Mucosa of rectum (tissue), 2 donors: ENCODE data around the gene SETX.
"Not testable (repeated sequence)": the region's sequence is repeated elsewhere in the genome, so short reads cannot be mapped to it uniquely, and the experiment has no call there.

ENCODE experiments used
- H3K27ac ChIP-seq, 2 donors: one replicate each; pipeline ENCODE4 v1.7.0; 2013; ENCODE audit warnings: inconsistent platforms in 2 of 2, low read depth in 2 of 2, low read length in 2 of 2
- H3K27me3 ChIP-seq, 2 donors: one replicate each; pipeline ENCODE4 v1.7.0; 2013; ENCODE audit warnings: low read length in 2 of 2; ENCODE audit not compliant: control insufficient read depth in 2 of 2, insufficient read depth in 2 of 2
- H3K36me3 ChIP-seq, 2 donors: one replicate each; pipeline ENCODE4 v1.7.0; 2013; ENCODE audit warnings: low read length in 2 of 2; ENCODE audit not compliant: control insufficient read depth in 2 of 2, insufficient read depth in 2 of 2
- H3K4me1 ChIP-seq, 2 donors: one replicate each; pipeline ENCODE4 v1.7.0; 2013; ENCODE audit warnings: low read length in 2 of 2, mild to moderate bottlenecking in 1 of 2; ENCODE audit not compliant: control insufficient read depth in 2 of 2, insufficient read depth in 2 of 2
- H3K4me3 ChIP-seq, 2 donors: one replicate each; pipeline ENCODE4 v1.7.0; 2013; ENCODE audit warnings: low read length in 2 of 2
- H3K9ac ChIP-seq, 2 donors: one replicate each; pipeline ENCODE4 v1.7.0; 2013; ENCODE audit warnings: low read length in 2 of 2, low read depth in 1 of 2, mild to moderate bottlenecking in 1 of 2
- H3K9me3 ChIP-seq, 2 donors: one replicate each; pipeline ENCODE4 v1.7.0; 2013; ENCODE audit warnings: low read length in 2 of 2; ENCODE audit not compliant: control insufficient read depth in 2 of 2
- donor health status: healthy.
- donor health status: Normal muscosa, but diverticular disease.

Gene SETX

GRCh38 chr9:132288966-132289365 is 65.8 kb downstream of the SETX start:
- H3K4me1 ChIP-seq: no peaks in the 10 kb centered on the region
- H3K4me3 ChIP-seq: no peak overlapping the region
- H3K9me3 ChIP-seq: no peaks in the 10 kb centered on the region
- no peaks in the 10 kb centered on the region for H3K27me3 ChIP-seq
- H3K27ac ChIP-seq: no peak overlapping the region
- no peak overlapping the region for H3K9ac ChIP-seq
- H3K36me3 ChIP-seq: peaks cover 50 to 54% of the 10 kb centered on the region in 2 donors

- Histone ChIP-seq H3K27me3 (no peaks in the 10 kb centered on the region), H3K9ac (no peak overlapping the region), H3K4me1 (no peaks in the 10 kb centered on the region), H3K9me3 (no peaks in the 10 kb centered on the region), H3K4me3 (no peak overlapping the region), H3K27ac (no peak overlapping the region), H3K36me3 (peaks cover 54 to 58% of the 10 kb centered on the region in 2 donors)
Observed at GRCh38 chr9:132288361-132288760, 66.4 kb downstream of the SETX start.

- H3K27ac ChIP-seq: no peak overlapping the region
- H3K27me3 ChIP-seq: no peaks in the 10 kb centered on the region
- peaks cover 60 to 68% of the 10 kb centered on the region in 2 donors for H3K36me3 ChIP-seq
- no peaks in the 10 kb centered on the region for H3K9me3 ChIP-seq
- no peaks in the 10 kb centered on the region for H3K4me1 ChIP-seq
- no peak overlapping the region for H3K4me3 ChIP-seq
- no peak overlapping the region for H3K9ac ChIP-seq
Observed at GRCh38 chr9:132287256-132287760, 67.5 kb downstream of the SETX start.

GRCh38 chr9:132283863-132284262 is 70.9 kb downstream of the SETX start:
- peaks cover 77 to 82% of the 10 kb centered on the region in 2 donors for H3K36me3 ChIP-seq
- H3K9ac ChIP-seq: no peak overlapping the region
- no peaks in the 10 kb centered on the region for H3K4me1 ChIP-seq
- no peaks in the 10 kb centered on the region for H3K9me3 ChIP-seq
- H3K4me3 ChIP-seq: no peak overlapping the region
- no peaks in the 10 kb centered on the region for H3K27me3 ChIP-seq
- H3K27ac ChIP-seq: no peak overlapping the region

- Histone ChIP-seq H3K9ac (no peak overlapping the region), H3K27me3 (no peaks in the 10 kb centered on the region), H3K9me3 (no peaks in the 10 kb centered on the region), H3K4me1 (no peaks in the 10 kb centered on the region), H3K4me3 (no peak overlapping the region), H3K27ac (no peak overlapping the region), H3K36me3 (peaks cover 78 to 80% of the 10 kb centered on the region in 2 donors)
Observed at GRCh38 chr9:132283165-132283564, 71.6 kb downstream of the SETX start.

- H3K9ac ChIP-seq: no peak overlapping the region
- no peak overlapping the region for H3K27ac ChIP-seq
- peaks cover 82 to 89% of the 10 kb centered on the region in 2 donors for H3K36me3 ChIP-seq
- no peaks in the 10 kb centered on the region for H3K4me1 ChIP-seq
- H3K9me3 ChIP-seq: no peaks in the 10 kb centered on the region
- no peaks in the 10 kb centered on the region for H3K27me3 ChIP-seq
- no peak overlapping the region for H3K4me3 ChIP-seq
Observed at GRCh38 chr9:132274861-132275260, 79.9 kb downstream of the SETX start.

- not testable (repeated sequence) for H3K4me1 ChIP-seq, H3K9me3 ChIP-seq, H3K27me3 ChIP-seq, H3K27ac ChIP-seq, H3K9ac ChIP-seq, H3K4me3 ChIP-seq
- peaks cover 58 to 74% of the 10 kb centered on the region in 2 donors for H3K36me3 ChIP-seq
Observed at GRCh38 chr9:132269704-132270516, 84.9 kb downstream of the SETX start.

GRCh38 chr9:132268725-132269352 is 85.9 kb downstream of the SETX start:
- Histone ChIP-seq H3K36me3 (peaks cover 58 to 74% of the 10 kb centered on the region in 2 donors), H3K4me3 (no peak overlapping the region), H3K27me3 (no peaks in the 10 kb centered on the region), H3K9ac (no peak overlapping the region), H3K9me3 (no peaks in the 10 kb centered on the region), H3K4me1 (no peaks in the 10 kb centered on the region), H3K27ac (no peak overlapping the region)

GRCh38 chr9:132267660-132268059 is 87.1 kb downstream of the SETX start:
- no peaks in the 10 kb centered on the region for H3K4me1 ChIP-seq
- H3K27me3 ChIP-seq: no peaks in the 10 kb centered on the region
- H3K4me3 ChIP-seq: no peak overlapping the region
- no peak overlapping the region for H3K27ac ChIP-seq
- H3K36me3 ChIP-seq: peaks cover 55 to 75% of the 10 kb centered on the region in 2 donors
- no peak overlapping the region for H3K9ac ChIP-seq
- H3K9me3 ChIP-seq: no peaks in the 10 kb centered on the region

GRCh38 chr9:132266017-132266416 is 88.8 kb downstream of the SETX start:
- Histone ChIP-seq H3K27ac (no peak overlapping the region), H3K4me3 (no peak overlapping the region), H3K36me3 (peaks cover 53 to 72% of the 10 kb centered on the region in 2 donors), H3K4me1 (no peaks in the 10 kb centered on the region), H3K9me3 (no peaks in the 10 kb centered on the region), H3K9ac (no peak overlapping the region), H3K27me3 (no peaks in the 10 kb centered on the region)
